Muscle layer of duodenum (tissue), 2 donors: Measurements from ENCODE around the gene TMBIM4.
"Not testable (repeated sequence)": the region's sequence is repeated elsewhere in the genome, so short reads cannot be mapped to it uniquely, and the experiment has no call there.

ENCODE experiments used
- H3K27ac ChIP-seq: one replicate; pipeline ENCODE4 v1.7.0; 2013; ENCODE audit warnings: mild to moderate bottlenecking, low read length
- H3K27me3 ChIP-seq: one replicate; pipeline ENCODE4 v1.7.0; 2013; ENCODE audit warnings: low read depth, mild to moderate bottlenecking, control low read depth, low read length
- H3K36me3 ChIP-seq, 2 donors: one replicate each; pipeline ENCODE4 v1.7.0; 2013; ENCODE audit warnings: low read length in 2 of 2, control low read depth in 1 of 2, mild to moderate bottlenecking in 1 of 2; ENCODE audit not compliant: insufficient read depth in 2 of 2, control insufficient read depth in 1 of 2
- H3K4me1 ChIP-seq, 2 donors: one replicate each; pipeline ENCODE4 v1.7.0; 2013; ENCODE audit warnings: low read length in 2 of 2, mild to moderate bottlenecking in 2 of 2, control low read depth in 1 of 2, moderate library complexity in 1 of 2; ENCODE audit not compliant: insufficient read depth in 2 of 2, control insufficient read depth in 1 of 2
- H3K4me3 ChIP-seq, 2 donors: one replicate each; pipeline ENCODE4 v1.7.0; 2013; ENCODE audit warnings: low read length in 2 of 2, low read depth in 1 of 2, mild to moderate bottlenecking in 1 of 2
- H3K9me3 ChIP-seq, 2 donors: one replicate each; pipeline ENCODE4 v1.7.0; 2013; ENCODE audit warnings: low read length in 2 of 2, control low read depth in 1 of 2, mild to moderate bottlenecking in 1 of 2; ENCODE audit not compliant: control insufficient read depth in 1 of 2
- donor health status: healthy.

The TMBIM4 gene

GRCh38 chr12:66176105-66176900 lies 6.5 kb upstream of the TMBIM4 start:
- Histone ChIP-seq H3K27me3 (no peaks in the 10 kb centered on the region), H3K9me3 (no peaks in the 10 kb centered on the region), H3K4me1 (no peaks in the 10 kb centered on the region), H3K4me3 (no peak overlapping the region), H3K36me3 (no peaks in the 10 kb centered on the region), H3K27ac (no peak overlapping the region)

DNA sequence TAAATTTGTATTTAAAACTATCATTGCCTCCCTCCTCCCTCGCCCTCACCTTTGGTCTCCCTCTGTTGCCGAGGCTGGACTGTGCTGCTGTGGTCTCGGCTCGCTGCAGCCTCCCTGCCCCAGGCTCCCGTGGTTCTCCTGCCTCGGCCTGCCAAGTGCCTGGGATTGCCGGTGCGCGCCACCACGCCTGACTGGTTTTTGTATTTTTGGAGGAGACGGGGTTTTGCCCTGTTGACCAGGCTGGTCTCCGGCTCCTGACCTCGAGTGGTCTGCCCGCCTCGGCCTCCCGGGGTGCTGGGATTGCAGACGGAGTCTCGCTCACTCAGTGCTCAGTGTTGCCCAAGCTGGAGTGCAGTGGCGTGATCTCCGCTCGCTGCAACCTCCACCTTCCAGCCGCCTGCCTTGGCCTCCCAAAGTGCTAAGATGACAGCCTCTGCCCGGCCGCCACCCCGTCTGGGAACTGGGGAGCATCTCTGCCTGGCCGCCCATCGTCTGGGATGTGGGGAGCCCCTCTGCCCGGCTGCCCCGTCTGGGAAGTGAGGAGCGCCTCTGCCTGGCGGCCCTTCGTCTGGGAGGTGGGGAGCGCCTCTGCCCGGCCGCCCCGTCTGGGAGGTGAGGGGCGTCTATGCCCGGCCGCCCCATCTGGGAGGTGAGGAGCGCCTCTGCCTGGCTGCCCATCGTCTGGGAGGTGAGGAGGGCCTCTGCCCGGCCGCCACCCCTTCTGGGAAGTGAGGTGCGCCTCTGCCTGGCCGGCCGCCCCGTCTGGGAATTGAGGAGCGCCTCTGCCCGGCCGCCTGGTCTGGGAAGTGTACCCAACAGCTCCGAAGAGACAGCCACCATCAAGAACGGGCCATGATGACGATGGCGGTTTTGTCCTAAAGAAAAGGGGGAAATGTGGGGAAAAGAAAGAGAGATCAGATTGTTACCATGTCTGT lies 4.9 kb upstream of the TMBIM4 start:
- not testable (repeated sequence) for H3K4me1 ChIP-seq, H3K36me3 ChIP-seq, H3K27ac ChIP-seq, H3K9me3 ChIP-seq, H3K4me3 ChIP-seq, H3K27me3 ChIP-seq

DNA sequence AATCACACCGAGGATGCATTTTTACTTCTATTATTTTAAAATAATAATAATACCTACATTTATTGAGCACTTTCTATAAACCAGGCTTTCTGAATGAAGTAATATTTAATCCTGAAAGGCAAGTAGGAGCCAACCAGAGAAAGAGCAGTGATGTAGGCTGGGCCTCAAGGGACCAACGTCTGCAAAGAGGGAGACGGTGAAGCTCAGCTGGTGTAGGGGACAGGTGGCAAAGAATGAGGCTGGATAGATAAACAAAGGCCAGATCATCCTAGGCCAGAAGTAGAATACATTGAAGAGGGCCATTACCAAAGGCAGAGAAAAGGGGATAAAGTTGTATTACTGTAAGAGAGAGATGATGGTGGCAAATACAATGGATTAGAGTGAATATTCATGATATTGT lies 810 bp upstream of the TMBIM4 start:
- no peak overlapping the region for H3K4me3 ChIP-seq
- no peaks in the 10 kb centered on the region for H3K27me3 ChIP-seq
- H3K27ac ChIP-seq = no peak overlapping the region
- peaks cover 0 to 8% of the 10 kb centered on the region in 2 donors for H3K36me3 ChIP-seq
- peaks cover 0 to 14% of the 10 kb centered on the region in 2 donors for H3K4me1 ChIP-seq
- no peaks in the 10 kb centered on the region for H3K9me3 ChIP-seq

DNA sequence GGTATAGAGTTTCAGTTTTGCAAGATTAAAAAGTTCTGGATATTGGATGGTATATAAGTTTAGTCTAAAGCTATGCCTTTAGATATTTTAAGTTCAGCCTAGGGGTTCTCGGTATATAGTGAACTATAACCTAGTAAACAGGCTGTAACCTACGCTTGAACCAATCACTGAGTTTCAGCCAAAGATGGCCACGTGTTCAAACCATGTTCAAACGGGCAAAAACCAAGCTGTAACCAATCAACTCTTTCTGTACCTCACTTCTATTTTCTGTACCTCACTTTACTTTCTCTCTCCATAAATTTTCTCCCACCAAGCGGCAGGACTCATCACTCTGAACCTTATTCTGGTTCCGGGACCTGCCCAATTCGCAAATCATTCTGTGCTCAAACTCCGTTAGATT lies 1.4 kb downstream of the TMBIM4 start:
- no peaks in the 10 kb centered on the region for H3K9me3 ChIP-seq
- H3K27ac ChIP-seq = peak overlapping the region; percentile 99
- H3K27me3 ChIP-seq = no peaks in the 10 kb centered on the region
- H3K36me3 ChIP-seq = peaks cover 0 to 8% of the 10 kb centered on the region in 2 donors
- peak overlapping the region; percentile 78 to 80 for H3K4me3 ChIP-seq
- H3K4me1 ChIP-seq = peaks cover 0 to 14% of the 10 kb centered on the region in 2 donors

- Histone ChIP-seq H3K4me1 (peaks cover 0 to 22% of the 10 kb centered on the region in 2 donors), H3K9me3 (no peaks in the 10 kb centered on the region), H3K27ac (no peak overlapping the region), H3K27me3 (no peaks in the 10 kb centered on the region), H3K36me3 (peaks cover 0 to 8% of the 10 kb centered on the region in 2 donors), H3K4me3 (no peak overlapping the region)
Observed at GRCh38 chr12:66166561-66166960, 3.2 kb downstream of the TMBIM4 start.

- Histone ChIP-seq H3K36me3 (peaks cover 1 to 14% of the 10 kb centered on the region in 2 donors), H3K4me1 (peaks cover 0 to 22% of the 10 kb centered on the region in 2 donors), H3K9me3 (no peaks in the 10 kb centered on the region), H3K27ac (no peak overlapping the region), H3K4me3 (no peak overlapping the region), H3K27me3 (no peaks in the 10 kb centered on the region)
Observed at GRCh38 chr12:66165141-66165540, 4.7 kb downstream of the TMBIM4 start.

GRCh38 chr12:66164349-66164821 lies 5.4 kb downstream of the TMBIM4 start:
- Histone ChIP-seq H3K36me3 (peaks cover 9 to 16% of the 10 kb centered on the region in 2 donors), H3K9me3 (no peaks in the 10 kb centered on the region), H3K4me3 (no peak overlapping the region), H3K27me3 (no peaks in the 10 kb centered on the region), H3K4me1 (peaks cover 0 to 22% of the 10 kb centered on the region in 2 donors), H3K27ac (no peak overlapping the region)

DNA sequence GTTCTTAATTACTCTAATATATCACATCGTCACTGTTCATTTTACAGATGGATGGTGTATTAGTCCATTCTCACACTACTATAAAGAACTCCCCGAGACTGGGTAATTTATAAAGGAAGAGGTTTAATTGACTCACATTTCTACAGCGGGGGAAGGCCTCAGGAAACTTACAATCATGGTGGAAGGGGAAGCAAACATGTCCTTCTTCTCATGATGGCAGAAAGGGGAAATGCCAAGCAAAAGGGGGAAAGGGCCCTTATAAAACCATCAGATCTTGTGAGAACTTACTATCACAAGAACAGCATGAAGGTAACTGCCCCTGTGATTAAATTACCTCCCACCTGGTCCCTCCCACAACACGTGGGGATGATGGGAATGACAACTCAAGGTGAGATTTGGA lies 6.5 kb downstream of the TMBIM4 start:
- Histone ChIP-seq H3K27me3 (no peaks in the 10 kb centered on the region), H3K36me3 (peaks cover 16 to 20% of the 10 kb centered on the region in 2 donors), H3K27ac (no peak overlapping the region), H3K4me3 (no peak overlapping the region), H3K4me1 (peaks cover 0 to 18% of the 10 kb centered on the region in 2 donors), H3K9me3 (no peaks in the 10 kb centered on the region)

- Histone ChIP-seq H3K9me3 (no peaks in the 10 kb centered on the region), H3K27ac (no peak overlapping the region), H3K4me1 (peaks cover 0 to 12% of the 10 kb centered on the region in 2 donors), H3K36me3 (peaks cover 16 to 20% of the 10 kb centered on the region in 2 donors), H3K27me3 (no peaks in the 10 kb centered on the region), H3K4me3 (no peak overlapping the region)
Observed at GRCh38 chr12:66162701-66163100, 7.1 kb downstream of the TMBIM4 start.

DNA sequence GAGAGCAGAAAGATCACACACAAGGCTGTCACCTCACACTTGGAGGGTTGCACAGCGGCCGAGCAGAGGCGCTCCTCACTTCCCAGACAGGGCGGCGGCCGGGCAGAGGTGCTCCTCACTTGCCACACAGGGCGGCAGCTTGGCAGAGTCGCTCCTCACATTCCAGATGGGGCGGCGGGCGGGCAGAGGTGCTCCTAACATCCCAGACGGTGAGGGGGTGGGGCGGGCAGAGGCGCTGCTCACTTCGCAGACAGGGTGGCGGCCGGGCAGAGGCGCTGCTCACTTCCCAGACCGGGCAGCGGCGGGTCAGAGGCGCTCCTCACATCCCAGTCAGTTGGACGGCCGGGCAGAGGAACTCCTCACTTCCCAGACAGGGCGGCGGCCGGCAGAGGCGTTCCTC lies 9.1 kb downstream of the TMBIM4 start:
- no peak overlapping the region for H3K27ac ChIP-seq
- no peaks in the 10 kb centered on the region for H3K9me3 ChIP-seq
- peaks cover 0 to 8% of the 10 kb centered on the region in 2 donors for H3K4me1 ChIP-seq
- peaks cover 16 to 20% of the 10 kb centered on the region in 2 donors for H3K36me3 ChIP-seq
- no peaks in the 10 kb centered on the region for H3K27me3 ChIP-seq
- no peak overlapping the region for H3K4me3 ChIP-seq

GRCh38 chr12:66159123-66159522 lies 10.7 kb downstream of the TMBIM4 start:
- H3K27ac ChIP-seq = no peak overlapping the region
- no peaks in the 10 kb centered on the region for H3K9me3 ChIP-seq
- H3K27me3 ChIP-seq = no peaks in the 10 kb centered on the region
- peaks cover 0 to 13% of the 10 kb centered on the region in 2 donors for H3K4me1 ChIP-seq
- peaks cover 16 to 20% of the 10 kb centered on the region in 2 donors for H3K36me3 ChIP-seq
- H3K4me3 ChIP-seq = no peak overlapping the region
